ENCODE results near the gene WFIKKN2.
"Not testable (repeated sequence)": the region's sequence is repeated elsewhere in the genome, so short reads cannot be mapped to it uniquely, and the experiment has no call there.

WFIKKN2 gene

GRCh38 chr17:50871364-50871763, 36.0 kb downstream of the WFIKKN2 start:
- no peak for DNase-seq (ENCODE audit: extremely low read depth in 1 of 2, low read depth in 1 of 2)

GRCh38 chr17:50871898-50872297, 36.5 kb downstream of the WFIKKN2 start:
- DNase-seq (ENCODE audit: extremely low read depth in 1 of 2, low read depth in 1 of 2): no peak

GRCh38 chr17:50872710-50873424, 37.5 kb downstream of the WFIKKN2 start:
- peak in 1 of 2 donors; percentile 30 for DNase-seq (ENCODE audit: extremely low read depth in 1 of 2, low read depth in 1 of 2)

- no peak for DNase-seq (ENCODE audit: extremely low read depth in 1 of 2, low read depth in 1 of 2)
These were observed 39.7 kb downstream of the WFIKKN2 start for GRCh38 chr17:50875074-50875473.

- not testable (repeated sequence) for DNase-seq (ENCODE audit: extremely low read depth in 1 of 2, low read depth in 1 of 2)
These were observed 41.7 kb downstream of the WFIKKN2 start for GRCh38 chr17:50877042-50877441.

GRCh38 chr17:50877838-50878237, 42.5 kb downstream of the WFIKKN2 start:
- no peak for DNase-seq (ENCODE audit: extremely low read depth in 1 of 2, low read depth in 1 of 2)

- no peak for DNase-seq (ENCODE audit: extremely low read depth in 1 of 2, low read depth in 1 of 2)
These were observed 43.7 kb downstream of the WFIKKN2 start for GRCh38 chr17:50879086-50879485.

GRCh38 chr17:50881182-50881581, 45.8 kb downstream of the WFIKKN2 start:
- no peak for DNase-seq (ENCODE audit: extremely low read depth in 1 of 2, low read depth in 1 of 2)

GRCh38 chr17:50882851-50883250, 47.5 kb downstream of the WFIKKN2 start:
- DNase-seq (ENCODE audit: extremely low read depth in 1 of 2, low read depth in 1 of 2): no peak

GRCh38 chr17:50883850-50884438, 48.6 kb downstream of the WFIKKN2 start:
- DNase-seq (ENCODE audit: extremely low read depth in 1 of 2, low read depth in 1 of 2): no peak

- no peak for DNase-seq (ENCODE audit: extremely low read depth in 1 of 2, low read depth in 1 of 2)
These were observed 49.3 kb downstream of the WFIKKN2 start for GRCh38 chr17:50884439-50885311.

- DNase-seq (ENCODE audit: extremely low read depth in 1 of 2, low read depth in 1 of 2): no peak
These were observed 52.4 kb downstream of the WFIKKN2 start for GRCh38 chr17:50887705-50888245.

GRCh38 chr17:50889528-50890118, 54.2 kb downstream of the WFIKKN2 start:
- DNase-seq (ENCODE audit: extremely low read depth in 1 of 2, low read depth in 1 of 2): no peak

GRCh38 chr17:50890675-50891516, 55.5 kb downstream of the WFIKKN2 start:
- no peak for DNase-seq (ENCODE audit: extremely low read depth in 1 of 2, low read depth in 1 of 2)

- no peak for DNase-seq (ENCODE audit: extremely low read depth in 1 of 2, low read depth in 1 of 2)
These were observed 56.2 kb downstream of the WFIKKN2 start for GRCh38 chr17:50891577-50891989.
